PC-3 (cell line): ENCODE results near the gene SYMPK. TPM values are rescaled to one million over a fixed set of nuclear protein-coding genes. Genes with fewer than 3 reads are reported as not detected.

ENCODE experiments used
- ATAC-seq: fragments of 200-7000 bp; cut with Tn5 transposase; 2 replicates; pipeline ENCODE4 v1.9.1; 2020; ENCODE audit warnings: mild to moderate bottlenecking, moderate library complexity
- BruUV-seq: library from RNA; stranded (reverse); fragments of 400-500 nt; replicated peaks from 2 replicates; lab custom pipeline; 2021; lab: Mats Ljungman, UMichigan
- CTCF ChIA-PET: fragments of 300-600 bp; sonication (Branson Sonifier 250); formaldehyde crosslinking; loops from one replicate; lab custom pipeline; 2022; ENCODE audit warnings: antibody characterized with exemption; lab: Charles Lee
- POLR2A ChIA-PET: fragments of 300-600 bp; sonication (Branson Sonifier 250); formaldehyde crosslinking; loops from one replicate; lab custom pipeline; 2022; ENCODE audit warnings: antibody characterized with exemption; ENCODE audit not compliant: unreplicated experiment; lab: Charles Lee
- DNase-seq: peaks from one replicate; pipeline ENCODE4 v3.0.0-alpha.2; 2015
- H2AFZ ChIP-seq: fragments of 300-600 bp; sonication (generic); 2 replicates; pipeline ENCODE4 v1.6.0; 2016; ENCODE audit warnings: antibody characterized with exemption, low read length
- H3F3A ChIP-seq: fragments of 300-600 bp; sonication (generic); one replicate; pipeline ENCODE4 v1.6.0; 2017; ENCODE audit warnings: antibody characterized with exemption, low read length, control low read depth, mild to moderate bottlenecking; ENCODE audit not compliant: unreplicated experiment
- H3K27ac ChIP-seq: fragments of 300-600 bp; sonication (generic); 2 replicates; pipeline ENCODE4 v1.5.1; 2016; ENCODE audit warnings: mild to moderate bottlenecking, low read length
- H3K27me3 ChIP-seq: fragments of 300-600 bp; sonication (generic); 2 replicates; pipeline ENCODE4 v1.6.1; 2016; ENCODE audit warnings: low read length, mixed read lengths
- H3K36me3 ChIP-seq: fragments of 300-600 bp; sonication (generic); 2 replicates; pipeline ENCODE4 v1.6.1; 2016; ENCODE audit warnings: low read depth, mixed run types, low read length, mixed read lengths
- H3K4me1 ChIP-seq: fragments of 300-600 bp; sonication (generic); 2 replicates; pipeline ENCODE4 v1.5.1; 2016; ENCODE audit warnings: low read length; ENCODE audit not compliant: insufficient read depth
- H3K4me2 ChIP-seq: fragments of 300-600 bp; sonication (generic); 2 replicates; pipeline ENCODE4 v1.6.0; 2016; ENCODE audit warnings: low read length
- H3K4me3 ChIP-seq: fragments of 300-600 bp; sonication (generic); 2 replicates; pipeline ENCODE4 v1.5.1; 2016; ENCODE audit warnings: mild to moderate bottlenecking, low read length, mixed read lengths
- H3K79me2 ChIP-seq: fragments of 300-600 bp; sonication (generic); 2 replicates; pipeline ENCODE4 v1.6.1; 2017; ENCODE audit warnings: low read length, mixed read lengths
- H3K9ac ChIP-seq: fragments of 300-600 bp; sonication (generic); 2 replicates; pipeline ENCODE4 v1.6.0; 2016; ENCODE audit warnings: mild to moderate bottlenecking, low read length
- H3K9me2 ChIP-seq: fragments of 300-600 bp; sonication (generic); replicated peaks from 2 replicates; pipeline ENCODE4 v1.6.1; 2016; ENCODE audit warnings: mixed run types, low read length, mixed read lengths
- H3K9me3 ChIP-seq: fragments of 300-600 bp; sonication (generic); 2 replicates; pipeline ENCODE4 v1.6.1; 2016; ENCODE audit warnings: low read length, mixed read lengths
- H4K20me1 ChIP-seq: fragments of 300-600 bp; sonication (generic); 2 replicates; pipeline ENCODE4 v1.6.1; 2016; ENCODE audit warnings: low read length, mixed read lengths
- CTCF ChIP-seq: fragments of 300-600 bp; sonication (generic); conservative IDR thresholded peaks from 2 replicates; pipeline ENCODE4 v1.5.1; 2017; ENCODE audit warnings: antibody characterized with exemption, low read depth, mild to moderate bottlenecking, low read length
- EZH2 ChIP-seq: fragments of 300-600 bp; sonication (generic); IDR thresholded peaks from one replicate; pipeline ENCODE4 v1.6.1; 2017; ENCODE audit warnings: antibody characterized with exemption, mild to moderate bottlenecking, low read length; ENCODE audit not compliant: unreplicated experiment
- EZH2phosphoT487 ChIP-seq: fragments of 300-600 bp; sonication (generic); IDR thresholded peaks from 2 replicates; pipeline ENCODE4 v1.6.1; 2018; ENCODE audit warnings: mild to moderate bottlenecking, antibody characterized with exemption, low read length, borderline replicate concordance
- intact Hi-C: fragments of 100-400 bp; cut with micrococcal nuclease; formaldehyde crosslinking; loops from 2 replicates; pipeline ENCODE4 v1.9.0; 2023
- total RNA-seq: library from RNA; depleted of rRNA; stranded (reverse); fragments of >200 nt; gene quantifications from 2 replicates; pipeline ENCODE4 v1.2.3, GENCODE V29; 2014

The SYMPK gene
- total RNA-seq, 1 experiment from 2014 or later: 36.6 TPM

GRCh38 chr19:45822716-45823115, 40.2 kb downstream of the SYMPK start:
- intact Hi-C loops: no loop called here
- Histone ChIP-seq H3K4me2 (no peak overlapping the region), H3K27me3 (no peaks in the 10 kb centered on the region), H3K36me3 (no peaks in the 10 kb centered on the region; the same call in 1 of the 2 replicates), H2AFZ (no peak overlapping the region), H4K20me1 (no peaks in the 10 kb centered on the region), H3K4me3 (no peak overlapping the region), H3K27ac (no peak overlapping the region), H3K79me2 (no peaks in the 10 kb centered on the region), H3F3A (no peaks in the 10 kb centered on the region), H3K9me3 (no peaks in the 10 kb centered on the region), H3K9ac (no peak overlapping the region), H3K9me2 (no peaks in the 10 kb centered on the region), H3K4me1 (no peaks in the 10 kb centered on the region; the same call in 1 of the 2 replicates)
- ATAC-seq: no peak
- DNase-seq: no peak
- ChIA-PET POLR2A (no interaction called here), CTCF (no interaction called here)
- TF ChIP-seq CTCF (no peak), EZH2 (no peak), EZH2phosphoT487 (no peak)
- BruUV-seq: no TSS peak

GRCh38 chr19:45821570-45821969, 41.4 kb downstream of the SYMPK start:
- no peaks in the 10 kb centered on the region for H3K79me2 ChIP-seq
- H3K4me2 ChIP-seq: no peak overlapping the region
- BruUV-seq: no TSS peak
- ATAC-seq (no peak), DNase-seq (no peak)
- no peak overlapping the region for H3K9ac ChIP-seq
- H3K9me3 ChIP-seq: no peaks in the 10 kb centered on the region
- no peaks in the 10 kb centered on the region; the same call in none of the 2 replicates for H3K36me3 ChIP-seq
- H3F3A ChIP-seq: no peaks in the 10 kb centered on the region
- H3K4me3 ChIP-seq: no peak overlapping the region
- H3K27me3 ChIP-seq: no peaks in the 10 kb centered on the region
- H4K20me1 ChIP-seq: no peaks in the 10 kb centered on the region
- no peaks in the 10 kb centered on the region for H3K9me2 ChIP-seq
- intact Hi-C loops: no loop called here
- H2AFZ ChIP-seq: no peak overlapping the region
- POLR2A ChIA-PET: no interaction called here
- H3K4me1 ChIP-seq: no peaks in the 10 kb centered on the region; the same call in 1 of the 2 replicates
- no peak for TF ChIP-seq EZH2phosphoT487
- no peak for TF ChIP-seq EZH2
- no peak for TF ChIP-seq CTCF
- no peak overlapping the region for H3K27ac ChIP-seq
- CTCF ChIA-PET: no interaction called here

GRCh38 chr19:45821103-45821521, 41.8 kb downstream of the SYMPK start:
- Histone ChIP-seq H3K27me3 (no peaks in the 10 kb centered on the region), H3K4me1 (no peaks in the 10 kb centered on the region; the same call in 1 of the 2 replicates), H3K9me2 (no peaks in the 10 kb centered on the region), H4K20me1 (no peaks in the 10 kb centered on the region), H3K27ac (no peak overlapping the region), H3F3A (no peaks in the 10 kb centered on the region), H3K4me2 (no peak overlapping the region), H2AFZ (no peak overlapping the region), H3K4me3 (no peak overlapping the region), H3K9ac (no peak overlapping the region), H3K9me3 (no peaks in the 10 kb centered on the region), H3K36me3 (no peaks in the 10 kb centered on the region; the same call in none of the 2 replicates), H3K79me2 (no peaks in the 10 kb centered on the region)
- CTCF ChIA-PET: no interaction called here
- no peak for TF ChIP-seq EZH2phosphoT487
- TF ChIP-seq EZH2: no peak
- no peak for TF ChIP-seq CTCF
- ATAC-seq: no peak
- no TSS peak for BruUV-seq
- intact Hi-C loops: no loop called here
- DNase-seq: no peak
- POLR2A ChIA-PET: no interaction called here
